Measurements from ENCODE around the gene RAPGEF3. TPM values are rescaled to one million over a fixed set of nuclear protein-coding genes. Genes with fewer than 3 reads are reported as not detected.

The RAPGEF3 gene
- total and polyA plus RNA-seq, 9 of the 15 experiments (the other 6 are each of a cell fraction or from before 2014, with no cell fraction given) = 0.03 to 0.78 (median 0.37) TPM; not detected in 1

GRCh38 chr12:47763481-47764346 lies 5.0 kb upstream of the RAPGEF3 start:
- Histone ChIP-seq H3K4me1 (replicated peaks in 1 of 2; ENCODE audit: control insufficient read depth in 2 of 2, insufficient read depth in 2 of 2, low read length in 2 of 2) (peaks cover 12 to 20% of the 10 kb centered on the region in 2 experiments; a peak in 4 of 5 replicates), H3K27me3 (ENCODE audit: control insufficient read depth in 2 of 2, insufficient read depth in 2 of 2, low read length in 2 of 2) (no peaks in the 10 kb centered on the region), H3K27ac (ENCODE audit: extremely low read depth, low read depth, low read length) (no peak overlapping the region), H3K79me2 (ENCODE audit: control insufficient read depth, insufficient read depth, low read length) (no peaks in the 10 kb centered on the region), H3K36me3 (ENCODE audit: control insufficient read depth, insufficient read depth, low read length) (no peaks in the 10 kb centered on the region), H4K20me1 (replicated peaks; ENCODE audit: control insufficient read depth, insufficient read depth, low read length) (no peaks in the 10 kb centered on the region), H3K9me3 (replicated peaks; ENCODE audit: control insufficient read depth, insufficient read depth, low read depth, low read length) (no peaks in the 10 kb centered on the region), H3K4me3 (no peak overlapping the region), H2AFZ (ENCODE audit: low read depth, low read length) (no peak overlapping the region), H3K9ac (ENCODE audit: insufficient read depth in 1 of 2, low read depth in 2 of 2, low read length in 2 of 2) (peak overlapping the region in 1 of 2 experiments; percentile 55; a peak in 1 of 4 replicates), H3K4me2 (ENCODE audit: insufficient read depth, low read length) (no peak overlapping the region), H3K9me1 (ENCODE audit: control insufficient read depth, insufficient read depth, low read length) (no peaks in the 10 kb centered on the region)
- in situ Hi-C loops (cut with MboI) = no loop called here
- TF ChIP-seq GATAD2A (IDR thresholded peaks at IDR 0.05) (no peak), HMBOX1 (IDR thresholded peaks at IDR 0.05) (no peak), KAT8 (IDR thresholded peaks at IDR 0.05; ENCODE audit: low read depth) (no peak), ZNF175 (CRISPR knock-in tag; IDR thresholded peaks at IDR 0.05; ENCODE audit: low read depth) (no peak), ZNF12 (CRISPR knock-in tag; IDR thresholded peaks at IDR 0.05) (no peak), TAF15 (IDR thresholded peaks at IDR 0.05; ENCODE audit: low read depth, low read length) (no peak)
- CTCF ChIA-PET (ENCODE audit: low intra/inter-chr PET ratio) = no interaction called here
- WGBS (ENCODE audit: insufficient coverage, low coverage, missing lambda C conversion rate) = 51% methylated on average over 8 of the region's 8 CpGs
- DNase-seq (ENCODE audit: extremely low read depth in 1 of 4, low spot score in 3 of 4) (no peak), FAIRE-seq (no peak), ATAC-seq (no peak)
- intact Hi-C loops (cut with micrococcal nuclease) = no loop called here
- POLR2A ChIA-PET = interaction anchor here (1.3 kb wide), 1 partner anchor 12 kb away, joined by 5 read pairs; no protein-coding TSS in a partner anchor
- no TSS peak for BruUV-seq (replicated peaks)
